Lower leg skin (tissue), 3 donors: Measurements from ENCODE around the gene NOL12.
"Not testable (repeated sequence)": the region's sequence is repeated elsewhere in the genome, so short reads cannot be mapped to it uniquely, and the experiment has no call there.

Experiments
- POLR2A ChIP-seq, 2 donors: fragments of 450-650 bp; IDR thresholded peaks; one replicate each; pipeline ENCODE4 v1.6.1; 2016 to 2017; ENCODE audit warnings: antibody characterized with exemption in 2 of 2, mild to moderate bottlenecking in 1 of 2, moderate library complexity in 1 of 2
- TF ChIP-seq, protein P1 (sequence below), 3 donors: fragments of 450-650 bp; IDR thresholded peaks; one replicate each; pipeline ENCODE4 v1.5.1; 2016; ENCODE audit warnings: antibody characterized with exemption in 3 of 3, mild to moderate bottlenecking in 3 of 3, moderate library complexity in 2 of 3

GRCh38 chr22:37717235-37717634 lies 31.1 kb downstream of the NOL12 start:
- TF ChIP-seq, protein P1, sequence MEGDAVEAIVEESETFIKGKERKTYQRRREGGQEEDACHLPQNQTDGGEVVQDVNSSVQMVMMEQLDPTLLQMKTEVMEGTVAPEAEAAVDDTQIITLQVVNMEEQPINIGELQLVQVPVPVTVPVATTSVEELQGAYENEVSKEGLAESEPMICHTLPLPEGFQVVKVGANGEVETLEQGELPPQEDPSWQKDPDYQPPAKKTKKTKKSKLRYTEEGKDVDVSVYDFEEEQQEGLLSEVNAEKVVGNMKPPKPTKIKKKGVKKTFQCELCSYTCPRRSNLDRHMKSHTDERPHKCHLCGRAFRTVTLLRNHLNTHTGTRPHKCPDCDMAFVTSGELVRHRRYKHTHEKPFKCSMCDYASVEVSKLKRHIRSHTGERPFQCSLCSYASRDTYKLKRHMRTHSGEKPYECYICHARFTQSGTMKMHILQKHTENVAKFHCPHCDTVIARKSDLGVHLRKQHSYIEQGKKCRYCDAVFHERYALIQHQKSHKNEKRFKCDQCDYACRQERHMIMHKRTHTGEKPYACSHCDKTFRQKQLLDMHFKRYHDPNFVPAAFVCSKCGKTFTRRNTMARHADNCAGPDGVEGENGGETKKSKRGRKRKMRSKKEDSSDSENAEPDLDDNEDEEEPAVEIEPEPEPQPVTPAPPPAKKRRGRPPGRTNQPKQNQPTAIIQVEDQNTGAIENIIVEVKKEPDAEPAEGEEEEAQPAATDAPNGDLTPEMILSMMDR (IDR thresholded peaks at IDR 0.05), result not testable (repeated sequence)
- TF ChIP-seq POLR2A (IDR thresholded peaks at IDR 0.05), result not testable (repeated sequence)
